Measurements from ENCODE around the gene MMUT. TPM values are rescaled to one million over a fixed set of nuclear protein-coding genes. Genes with fewer than 3 reads are reported as not detected.
"Not testable (repeated sequence)": the region's sequence is repeated elsewhere in the genome, so short reads cannot be mapped to it uniquely, and the experiment has no call there.

MMUT gene
- total RNA-seq, 6 experiments from 2014 or later, result 16.3 to 18.7 (median 17.1) TPM

DNA sequence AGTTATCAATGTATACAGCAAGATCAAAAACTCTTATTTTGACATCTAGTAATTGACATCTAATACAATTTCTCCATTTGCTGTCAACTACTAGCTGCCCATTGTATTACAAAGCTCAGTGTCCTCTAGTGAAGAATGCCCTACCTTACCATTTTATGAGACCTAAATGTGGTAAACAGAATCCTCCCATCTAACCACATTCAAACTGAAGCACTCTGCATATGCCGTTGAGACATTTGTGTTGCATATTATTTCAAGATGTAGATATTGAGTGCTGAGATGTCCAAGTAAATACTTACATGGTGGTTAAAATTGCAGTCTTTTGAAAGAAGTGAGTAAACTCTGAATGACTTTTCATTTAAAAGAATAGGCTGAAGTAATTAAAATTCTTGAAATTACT lies 36.1 kb upstream of the MMUT start:
- no peaks in the 10 kb centered on the region for H3K4me1 Mint-ChIP-seq (ENCODE audit: low read depth)
- H3K9me3 Mint-ChIP-seq, result no peaks in the 10 kb centered on the region
- H3K4me3 Mint-ChIP-seq, result no peak overlapping the region
- peaks cover 4% of the 10 kb centered on the region; the same call in 1 of the 2 replicates for H3K27me3 Mint-ChIP-seq (ENCODE audit: insufficient read depth)
- no peak for DNase-seq
- TF ChIP-seq, protein P1, sequence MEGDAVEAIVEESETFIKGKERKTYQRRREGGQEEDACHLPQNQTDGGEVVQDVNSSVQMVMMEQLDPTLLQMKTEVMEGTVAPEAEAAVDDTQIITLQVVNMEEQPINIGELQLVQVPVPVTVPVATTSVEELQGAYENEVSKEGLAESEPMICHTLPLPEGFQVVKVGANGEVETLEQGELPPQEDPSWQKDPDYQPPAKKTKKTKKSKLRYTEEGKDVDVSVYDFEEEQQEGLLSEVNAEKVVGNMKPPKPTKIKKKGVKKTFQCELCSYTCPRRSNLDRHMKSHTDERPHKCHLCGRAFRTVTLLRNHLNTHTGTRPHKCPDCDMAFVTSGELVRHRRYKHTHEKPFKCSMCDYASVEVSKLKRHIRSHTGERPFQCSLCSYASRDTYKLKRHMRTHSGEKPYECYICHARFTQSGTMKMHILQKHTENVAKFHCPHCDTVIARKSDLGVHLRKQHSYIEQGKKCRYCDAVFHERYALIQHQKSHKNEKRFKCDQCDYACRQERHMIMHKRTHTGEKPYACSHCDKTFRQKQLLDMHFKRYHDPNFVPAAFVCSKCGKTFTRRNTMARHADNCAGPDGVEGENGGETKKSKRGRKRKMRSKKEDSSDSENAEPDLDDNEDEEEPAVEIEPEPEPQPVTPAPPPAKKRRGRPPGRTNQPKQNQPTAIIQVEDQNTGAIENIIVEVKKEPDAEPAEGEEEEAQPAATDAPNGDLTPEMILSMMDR (IDR thresholded peaks at IDR 0.05), result no peak
- no peak overlapping the region for H3K27ac Mint-ChIP-seq
- no peaks in the 10 kb centered on the region for H3K36me3 Mint-ChIP-seq (ENCODE audit: low read depth)

DNA sequence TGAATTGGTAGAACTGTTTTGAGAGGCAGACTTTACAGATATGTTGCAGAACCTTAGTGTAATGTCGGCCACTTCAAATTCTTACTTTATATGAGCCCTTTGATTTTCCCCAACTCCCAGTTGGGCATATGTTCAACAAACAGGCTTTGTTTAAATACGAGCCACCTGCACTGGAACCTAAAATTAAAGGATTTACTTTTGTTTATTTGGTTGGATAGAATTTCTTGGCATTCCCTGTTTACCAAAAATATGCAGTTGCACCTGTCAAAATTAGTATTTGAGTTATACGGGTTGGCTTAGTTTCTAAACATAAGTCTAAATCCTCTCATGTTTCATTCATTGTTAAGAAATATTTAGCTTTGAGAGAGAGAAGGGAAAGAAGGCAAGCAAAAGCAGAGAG lies 34.3 kb upstream of the MMUT start:
- Mint-ChIP-seq H3K4me3 (no peak overlapping the region), H3K27ac (no peak overlapping the region), H3K27me3 (ENCODE audit: insufficient read depth) (peaks cover 4% of the 10 kb centered on the region; the same call in 1 of the 2 replicates), H3K36me3 (ENCODE audit: low read depth) (no peaks in the 10 kb centered on the region), H3K9me3 (no peaks in the 10 kb centered on the region), H3K4me1 (ENCODE audit: low read depth) (no peaks in the 10 kb centered on the region)
- no peak for DNase-seq
- TF ChIP-seq, protein P1 (IDR thresholded peaks at IDR 0.05), result no peak

DNA sequence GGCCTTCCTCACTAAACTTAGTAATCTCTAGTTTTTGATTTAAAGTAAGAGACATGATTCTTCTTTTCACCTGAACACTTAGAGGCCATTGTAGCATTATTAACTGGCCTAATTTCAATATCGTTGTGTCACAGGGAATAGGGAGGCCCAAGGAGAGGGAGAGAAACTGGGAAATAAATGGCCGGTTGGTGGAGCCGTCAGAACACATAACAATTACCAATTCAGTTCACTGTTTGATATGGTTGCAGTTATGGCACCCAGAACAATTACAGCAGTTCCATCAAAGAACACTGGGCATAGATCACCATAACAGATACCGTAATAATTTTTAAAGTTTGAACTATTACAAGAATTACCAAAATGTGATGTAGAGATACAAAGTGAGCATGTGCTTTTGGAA lies 27.6 kb upstream of the MMUT start:
- Mint-ChIP-seq H3K27me3 (ENCODE audit: insufficient read depth) (no peaks in the 10 kb centered on the region; the same call in 1 of the 2 replicates), H3K4me3 (no peak overlapping the region), H3K27ac (no peak overlapping the region), H3K36me3 (ENCODE audit: low read depth) (no peaks in the 10 kb centered on the region), H3K4me1 (ENCODE audit: low read depth) (no peaks in the 10 kb centered on the region), H3K9me3 (no peaks in the 10 kb centered on the region)
- no peak for DNase-seq
- TF ChIP-seq, protein P1 (IDR thresholded peaks at IDR 0.05), result no peak

DNA sequence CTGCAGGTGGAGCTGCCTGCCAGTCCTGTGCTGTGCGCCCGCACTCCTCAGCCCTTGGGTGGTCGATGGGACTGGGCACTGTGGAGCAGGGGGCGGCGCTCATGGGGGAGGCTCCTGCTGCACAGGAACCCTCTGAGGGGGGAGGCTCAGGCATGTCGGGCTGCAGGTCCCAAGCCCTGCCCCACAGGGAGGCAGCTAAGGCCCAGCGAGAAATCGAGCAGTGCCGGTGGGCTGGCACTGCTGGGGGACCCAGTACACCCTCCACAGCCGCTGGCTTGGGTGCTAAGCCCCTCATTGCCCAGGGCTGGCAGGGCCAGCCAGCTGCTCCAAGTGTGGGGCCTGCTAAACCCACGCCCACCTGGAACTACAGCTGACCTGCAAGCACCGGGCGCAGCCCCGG lies 20.3 kb upstream of the MMUT start:
- H3K36me3 Mint-ChIP-seq (ENCODE audit: low read depth), result peaks cover 14% of the 10 kb centered on the region
- not testable (repeated sequence) for H3K9me3 Mint-ChIP-seq; H3K4me1 Mint-ChIP-seq (ENCODE audit: low read depth)

DNA sequence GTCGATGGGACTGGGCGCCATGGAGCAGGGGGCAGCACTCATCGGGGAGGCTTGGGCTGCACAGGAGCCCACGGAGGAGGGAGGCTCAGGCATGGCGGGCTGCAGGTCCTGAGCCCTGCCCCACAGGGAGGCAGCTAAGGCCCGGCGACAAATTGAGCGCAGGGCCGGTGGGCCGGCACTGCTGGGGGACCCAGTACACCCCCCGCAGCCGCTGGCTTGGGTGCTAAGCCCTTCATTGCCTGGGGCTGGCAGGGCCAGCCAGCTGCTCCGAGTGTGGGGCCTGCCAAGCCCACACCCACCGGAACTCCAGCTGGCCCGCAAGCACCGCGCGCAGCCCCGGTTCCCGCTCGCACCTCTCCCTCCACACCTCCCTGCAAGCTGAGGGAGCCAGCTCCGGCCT lies 18.8 kb upstream of the MMUT start:
- H3K9me3 Mint-ChIP-seq; H3K4me1 Mint-ChIP-seq (ENCODE audit: low read depth); H3K27ac Mint-ChIP-seq; H3K27me3 Mint-ChIP-seq (ENCODE audit: insufficient read depth); DNase-seq; H3K4me3 Mint-ChIP-seq: not testable (repeated sequence)
- peaks cover 14% of the 10 kb centered on the region for H3K36me3 Mint-ChIP-seq (ENCODE audit: low read depth)

More for the DNA sequence above, 20.3 kb upstream of the MMUT start:
- H3K27ac Mint-ChIP-seq; H3K4me3 Mint-ChIP-seq; DNase-seq; H3K27me3 Mint-ChIP-seq (ENCODE audit: insufficient read depth): not testable (repeated sequence)

DNA sequence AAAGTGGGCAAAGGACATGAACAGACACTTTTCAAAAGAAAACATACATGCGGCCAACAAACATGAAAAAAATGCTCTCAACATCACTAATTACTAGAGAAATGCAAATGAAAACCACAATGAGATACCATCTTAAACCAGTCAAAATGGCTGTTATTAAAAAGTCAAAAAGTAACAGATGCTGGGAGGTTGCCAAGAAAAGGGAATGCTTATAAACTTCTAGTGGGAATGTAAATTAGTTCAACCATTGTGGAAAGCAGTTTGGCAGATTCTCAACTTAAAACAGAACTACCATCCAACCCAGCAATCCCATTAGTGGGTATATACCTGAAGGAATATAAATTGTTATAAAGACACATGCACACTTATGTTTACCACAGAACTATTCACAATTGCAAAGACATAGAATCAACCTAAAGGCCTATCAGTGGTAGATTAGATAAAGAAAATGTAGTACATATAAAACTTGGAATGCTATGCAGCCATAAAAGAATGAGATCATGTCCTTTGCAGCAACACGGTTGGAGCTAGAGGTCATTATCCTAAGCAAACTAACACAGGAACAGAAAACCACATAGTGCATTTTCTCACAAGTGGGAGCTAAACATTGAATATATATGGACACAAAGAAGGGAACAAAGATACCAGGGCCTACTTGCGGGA lies 16.4 kb upstream of the MMUT start:
- peaks cover 20% of the 10 kb centered on the region for H3K36me3 Mint-ChIP-seq (ENCODE audit: low read depth)
- H3K4me1 Mint-ChIP-seq (ENCODE audit: low read depth), result peaks cover 7% of the 10 kb centered on the region; the same call in 1 of the 2 replicates
- H3K4me3 Mint-ChIP-seq, result no peak overlapping the region
- H3K9me3 Mint-ChIP-seq, result no peaks in the 10 kb centered on the region
- H3K27me3 Mint-ChIP-seq (ENCODE audit: insufficient read depth), result no peaks in the 10 kb centered on the region
- TF ChIP-seq, protein P1 (IDR thresholded peaks at IDR 0.05), result no peak
- DNase-seq, result no peak
- no peak overlapping the region; the same call in 1 of the 2 replicates for H3K27ac Mint-ChIP-seq

DNA sequence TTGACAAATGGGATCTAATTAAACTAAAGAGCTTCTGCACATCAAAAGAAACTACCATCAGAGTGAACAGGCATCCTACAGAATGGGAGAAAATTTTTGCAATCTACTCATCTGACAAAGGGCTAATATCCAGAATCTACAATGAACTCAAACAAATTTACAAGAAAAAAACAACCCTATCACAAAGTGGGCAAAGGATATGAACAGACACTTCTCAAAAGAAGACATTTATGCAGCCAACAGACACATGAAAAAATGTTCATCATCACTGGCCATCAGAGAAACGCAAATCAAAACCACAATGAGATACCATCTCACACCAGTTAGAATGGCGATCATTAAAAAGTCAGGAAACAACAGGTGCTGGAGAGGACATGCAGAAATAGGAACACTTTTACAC lies 13.5 kb upstream of the MMUT start:
- peaks cover 24% of the 10 kb centered on the region for H3K36me3 Mint-ChIP-seq (ENCODE audit: low read depth)
- not testable (repeated sequence) for H3K27me3 Mint-ChIP-seq (ENCODE audit: insufficient read depth); DNase-seq; H3K4me3 Mint-ChIP-seq; H3K27ac Mint-ChIP-seq; H3K4me1 Mint-ChIP-seq (ENCODE audit: low read depth); H3K9me3 Mint-ChIP-seq
